Stimulated activated CD4-positive, alpha-beta T cell treated with anti-CD3 and anti-CD28 coated beads, Interleukin-15, amount 100 ng/mL, for 24 hours (primary cell): ENCODE measurements around the gene SLC1A2.

ENCODE experiments used
- DNase-seq: peaks from one replicate; pipeline ENCODE4 v3.0.0-alpha.2; 2020

Gene SLC1A2

DNA sequence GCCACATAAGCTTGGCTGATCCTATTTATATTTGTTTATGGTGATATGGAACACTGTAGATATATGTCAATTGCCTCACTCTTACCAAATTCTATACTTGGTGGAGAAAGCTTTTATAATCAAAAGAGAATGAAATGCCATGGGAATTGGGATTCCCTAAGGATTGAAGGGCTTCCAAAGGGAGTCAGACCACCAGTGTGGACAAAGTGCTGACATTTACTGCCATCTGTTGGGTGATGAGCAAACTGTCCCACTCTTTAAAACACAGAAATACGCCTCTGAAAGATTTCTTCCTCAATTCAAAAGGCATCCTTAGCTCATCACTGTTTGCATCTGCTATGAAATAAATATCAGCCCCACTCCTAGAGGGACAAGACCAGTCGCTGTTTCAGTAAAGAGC is 7.1 kb downstream of the SLC1A2 start:
- DNase-seq = no peak

DNA sequence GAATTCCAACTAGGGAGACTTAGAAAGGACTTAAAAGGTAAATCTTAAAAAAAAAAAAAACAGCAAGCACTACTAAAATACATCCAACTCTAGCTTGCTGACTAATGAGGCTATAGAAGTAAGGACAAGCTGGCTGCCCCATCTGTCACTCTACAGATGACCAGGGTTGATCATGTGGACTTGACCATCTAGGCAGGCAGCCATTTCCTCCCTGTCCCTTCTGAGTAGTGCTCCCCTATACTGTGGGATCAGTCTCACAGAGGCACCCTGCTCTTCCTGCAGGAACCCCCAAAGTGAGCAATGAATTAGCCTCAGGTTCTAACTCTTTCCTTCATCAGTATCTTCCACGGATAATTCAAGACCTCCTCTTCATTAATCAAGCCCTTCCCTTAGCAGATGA is 12.3 kb downstream of the SLC1A2 start:
- no peak for DNase-seq

DNA sequence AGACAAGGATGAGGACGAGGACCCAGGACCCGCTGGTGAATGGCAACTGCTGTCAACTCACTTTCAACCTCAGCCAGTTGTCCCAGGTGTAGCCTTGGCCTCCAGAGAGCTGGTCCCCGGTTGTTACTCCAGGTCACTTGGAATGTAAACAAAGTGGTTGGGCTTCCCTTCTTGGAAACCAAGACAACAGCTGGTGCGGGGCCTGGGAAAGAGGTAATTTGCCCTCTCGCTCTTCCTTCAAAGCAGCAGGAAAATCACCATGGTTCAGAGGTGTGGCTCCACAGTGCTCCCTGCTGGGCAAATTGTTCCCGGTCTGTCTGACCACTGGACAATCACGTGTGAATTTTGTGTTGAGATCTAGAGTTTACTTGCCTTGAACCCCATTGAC is 15.0 kb downstream of the SLC1A2 start:
- DNase-seq = peak; percentile 49

GRCh38 chr11:35403765-35404387 is 15.5 kb downstream of the SLC1A2 start:
- DNase-seq = no peak

DNA sequence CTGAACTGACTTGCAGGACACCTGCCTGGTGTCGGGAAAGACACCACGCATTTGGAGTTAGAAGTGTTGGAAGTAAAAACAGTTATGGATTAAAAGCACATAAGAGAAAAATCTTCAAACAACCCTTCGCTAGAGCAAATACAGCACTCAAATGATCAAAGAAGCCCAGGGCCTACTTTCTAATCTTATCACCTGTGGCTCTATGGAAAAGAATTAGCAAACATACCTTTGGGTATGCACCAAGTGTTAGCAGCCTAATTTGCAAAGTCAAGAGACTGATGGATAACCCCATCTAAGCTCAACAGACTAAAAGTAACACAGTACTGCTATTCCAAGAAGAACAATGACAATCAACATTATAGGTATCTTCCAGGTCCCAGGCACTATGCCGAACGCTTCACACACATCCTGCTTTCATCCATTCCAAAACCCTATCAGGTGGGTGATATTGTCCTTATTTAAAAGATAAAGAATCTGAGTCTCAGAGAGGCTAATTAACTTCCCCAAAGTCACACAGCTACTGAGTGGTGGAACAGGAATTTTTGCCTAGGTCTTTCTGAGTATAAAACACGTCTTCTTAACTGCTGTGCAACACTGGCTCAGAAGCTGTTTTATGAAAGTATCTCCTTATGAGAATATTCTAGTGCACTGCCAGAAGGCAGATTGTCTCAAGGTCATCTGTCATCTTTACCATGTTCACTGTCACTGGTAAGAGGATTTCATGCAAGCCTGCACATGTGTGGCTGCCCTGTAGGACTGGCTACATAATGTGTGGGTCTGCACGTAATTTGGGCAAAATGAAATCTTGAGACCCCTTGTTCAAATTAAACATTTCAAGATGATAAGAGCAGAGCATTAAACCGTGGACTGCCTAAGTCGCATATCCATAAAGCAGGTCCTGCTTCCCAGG is 16.4 kb downstream of the SLC1A2 start:
- no peak for DNase-seq

DNA sequence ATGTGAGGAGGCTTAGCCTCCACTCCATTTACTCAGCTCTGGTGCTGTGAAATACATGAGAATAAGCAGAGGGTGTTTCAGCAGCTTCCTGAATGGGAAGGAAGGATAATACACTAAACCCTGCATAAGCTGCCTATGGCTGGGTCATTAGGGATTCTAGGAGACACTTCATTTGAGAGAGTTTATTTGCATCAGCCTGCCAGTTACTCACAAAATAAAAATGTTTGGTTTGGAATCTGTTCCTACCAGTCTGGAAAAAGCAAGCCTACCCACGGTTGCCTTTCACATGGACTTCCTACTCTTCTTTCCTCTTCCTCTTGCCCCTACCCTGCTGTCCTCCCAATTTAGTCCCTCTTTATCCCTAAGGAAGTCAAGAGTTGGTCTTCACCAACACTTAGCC is 20.5 kb downstream of the SLC1A2 start:
- no peak for DNase-seq

- DNase-seq = no peak
These were observed 24.4 kb downstream of the SLC1A2 start for GRCh38 chr11:35394941-35395340.

GRCh38 chr11:35393098-35393497 is 26.3 kb downstream of the SLC1A2 start:
- DNase-seq = no peak

GRCh38 chr11:35391922-35392688 is 27.3 kb downstream of the SLC1A2 start:
- peak; percentile 91 for DNase-seq

GRCh38 chr11:35390737-35391682 is 28.3 kb downstream of the SLC1A2 start:
- DNase-seq = peak; percentile 54

DNA sequence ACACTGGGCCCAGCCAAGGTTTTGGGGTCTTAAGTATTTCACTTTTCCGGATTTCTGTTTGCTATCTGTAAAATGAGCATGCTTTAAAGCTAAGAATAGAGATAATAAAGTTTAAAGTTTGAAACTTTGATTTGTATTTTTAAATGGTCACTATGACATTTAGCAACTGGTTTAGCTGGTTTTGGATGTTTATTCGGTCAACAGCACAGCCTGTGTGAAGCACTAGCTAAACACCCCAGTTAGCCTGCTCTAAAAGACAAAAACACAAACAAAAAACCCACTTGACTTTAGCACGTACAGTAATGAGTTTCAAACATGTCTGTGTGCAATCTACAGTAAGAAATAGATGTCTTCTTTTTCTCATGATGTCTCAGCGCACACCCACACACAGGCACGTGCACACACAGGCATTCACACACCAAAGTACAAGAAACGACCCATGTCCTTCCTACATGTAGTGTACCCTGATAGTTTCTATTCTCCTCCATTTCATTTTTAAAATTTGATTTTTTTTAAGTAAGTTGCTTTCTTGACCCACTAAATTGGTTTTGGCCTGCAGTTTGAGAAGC is 29.4 kb downstream of the SLC1A2 start:
- DNase-seq = peak; percentile 59

DNA sequence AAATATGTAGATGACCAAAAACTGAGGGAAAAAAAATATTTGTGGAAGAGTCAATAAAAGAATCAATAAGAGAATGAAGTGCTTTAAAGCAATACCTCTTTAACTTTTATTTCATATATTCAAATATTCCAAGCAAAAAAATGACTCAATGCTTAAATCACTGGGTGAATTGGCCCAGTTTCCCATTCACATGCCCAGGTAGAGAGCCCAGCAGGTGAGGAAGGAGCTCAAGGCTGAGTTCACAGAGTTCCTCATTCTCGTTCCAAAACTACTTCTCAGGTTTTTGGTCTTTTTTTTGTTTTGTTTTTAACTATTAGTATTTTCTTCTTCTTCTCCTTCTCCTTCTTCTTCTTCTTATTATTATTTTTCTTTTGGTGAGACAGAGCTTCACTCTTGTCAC is 30.2 kb downstream of the SLC1A2 start:
- DNase-seq = no peak

- no peak for DNase-seq
These were observed 31.3 kb downstream of the SLC1A2 start for GRCh38 chr11:35388061-35388460.

- no peak for DNase-seq
These were observed 32.0 kb downstream of the SLC1A2 start for GRCh38 chr11:35387111-35387982.

DNA sequence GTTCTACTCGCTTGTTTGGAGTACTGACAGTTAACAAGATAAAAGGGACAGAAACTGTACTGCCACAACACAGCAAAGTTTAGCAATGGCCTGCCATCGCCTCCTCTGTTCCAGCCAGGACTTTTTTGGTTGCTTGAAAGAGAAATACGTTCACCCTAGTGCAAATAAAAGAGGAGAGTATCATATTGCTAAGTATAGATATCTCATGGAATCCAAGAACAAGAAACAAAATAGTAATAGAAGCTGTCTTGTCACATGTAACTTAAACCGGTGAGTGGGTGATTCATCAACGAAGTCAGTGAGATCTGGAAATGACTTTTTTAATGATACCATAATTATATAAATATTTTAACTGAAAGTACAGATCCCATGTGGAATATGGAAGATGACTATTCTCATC is 35.4 kb downstream of the SLC1A2 start:
- DNase-seq = no peak

DNA sequence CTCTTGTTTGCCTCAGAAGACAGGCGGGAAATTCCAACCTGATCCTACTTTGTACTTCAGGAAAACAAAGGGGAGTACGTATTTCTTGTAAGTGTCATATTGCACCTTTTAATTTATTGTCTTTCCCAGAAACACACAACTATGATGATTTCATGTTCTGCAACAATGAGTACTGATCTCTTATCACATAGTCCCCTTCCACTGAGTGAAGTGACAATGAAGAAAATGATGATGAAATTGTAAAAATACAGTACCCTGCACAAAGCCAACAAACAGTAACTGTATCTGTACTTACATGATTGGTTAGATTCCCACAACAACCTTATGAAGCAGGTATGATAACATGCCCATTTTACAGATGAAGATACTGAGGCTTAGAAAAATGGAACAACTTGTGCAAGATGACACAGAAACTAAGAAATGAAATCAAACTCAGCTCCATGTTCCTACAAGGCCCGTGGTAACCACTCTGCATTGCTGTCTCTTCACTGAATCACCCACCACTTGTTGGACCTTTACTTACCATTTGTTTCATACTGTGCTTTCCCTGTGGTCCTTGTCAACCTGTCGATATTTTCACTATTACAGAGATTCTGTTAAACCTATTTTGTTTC is 37.5 kb downstream of the SLC1A2 start:
- DNase-seq = no peak

- DNase-seq = no peak
These were observed 38.8 kb downstream of the SLC1A2 start for GRCh38 chr11:35380603-35381002.

GRCh38 chr11:35377262-35377661 is 42.1 kb downstream of the SLC1A2 start:
- no peak for DNase-seq

DNA sequence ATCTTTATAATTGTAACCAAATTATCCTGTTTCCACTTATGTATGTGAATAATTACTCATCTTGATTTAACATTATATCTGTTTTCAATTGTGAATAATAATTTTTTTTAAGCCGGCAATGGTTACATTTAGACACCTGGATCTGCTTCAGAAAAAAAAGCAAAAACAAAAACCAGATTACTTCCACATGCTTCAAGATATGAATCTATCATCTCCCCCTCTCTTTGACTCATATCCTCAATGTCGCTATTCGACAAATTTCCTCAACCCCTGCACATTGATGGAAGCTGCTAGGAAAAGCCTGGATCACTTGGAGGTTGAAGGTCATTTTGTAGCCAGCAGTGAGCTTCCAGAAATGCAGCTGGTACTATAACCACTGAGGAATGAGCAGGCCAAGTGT is 42.7 kb downstream of the SLC1A2 start:
- no peak for DNase-seq

DNA sequence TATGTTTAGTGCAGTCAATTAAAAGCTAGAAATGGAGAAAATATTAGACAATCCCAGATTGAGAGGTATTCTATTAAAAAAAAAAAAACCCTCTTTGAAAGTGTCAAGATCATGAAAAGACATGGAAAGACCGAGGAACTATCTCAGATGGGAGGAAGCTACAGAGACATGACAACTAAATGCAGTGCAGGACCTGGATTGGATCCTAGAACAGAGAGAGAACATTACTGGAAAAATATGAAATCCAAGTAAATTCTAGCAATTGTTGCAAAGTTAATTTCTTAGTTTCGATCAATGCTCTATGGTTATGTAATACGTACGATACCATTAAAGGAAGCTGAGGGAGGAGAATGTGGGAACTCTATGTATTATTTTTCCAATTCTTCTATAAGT is 43.2 kb downstream of the SLC1A2 start:
- DNase-seq = no peak
